Panc1 (cell line): ENCODE measurements around the gene SLC27A5.

Experiments used
- CTCF ChIP-seq: fragments of 450-650 bp; IDR thresholded peaks from 2 replicates; pipeline ENCODE4 v1.5.1; 2017; ENCODE audit warnings: mild to moderate bottlenecking
- POLR2AphosphoS5 ChIP-seq: IDR thresholded peaks from 2 replicates; pipeline ENCODE4 v1.6.1; 2012; ENCODE audit warnings: mild to moderate bottlenecking, low read depth, low read length, moderate library complexity
- REST ChIP-seq, 2 experiments: IDR thresholded peaks; 2 replicates each; pipeline ENCODE4 v1.6.1; 2011 to 2012; ENCODE audit warnings: low read depth in 2 of 2, control low read depth in 1 of 2, low read length in 1 of 2, mild to moderate bottlenecking in 1 of 2, moderate library complexity in 1 of 2; ENCODE audit not compliant: insufficient read depth in 1 of 2
- TCF7L2 ChIP-seq: IDR thresholded peaks from 2 replicates; pipeline ENCODE4 v1.6.1; 2011; ENCODE audit warnings: mild to moderate bottlenecking, low read depth, low read length, inconsistent platforms

GRCh38 chr19:58474291-58474996 is 37.3 kb downstream of the SLC27A5 start:
- TF ChIP-seq CTCF (no peak), POLR2AphosphoS5 (no peak; the same call in 1 of the 2 replicates), TCF7L2 (no peak), REST (IDR thresholded peaks at IDR 0.05; ENCODE audit: insufficient read depth in 1 of 2, low read depth in 2 of 2, low read length in 1 of 2) (no peak)
